Activated T-cell treated with anti-CD3 and anti-CD28 coated beads, Interleukin-2, amount 50 U/mL, for 72 hours (primary cell): ENCODE results near the gene SNX4. TPM values are rescaled to one million over a fixed set of nuclear protein-coding genes. Genes with fewer than 3 reads are reported as not detected.
"Not testable (repeated sequence)": the region's sequence is repeated elsewhere in the genome, so short reads cannot be mapped to it uniquely, and the experiment has no call there.

Source experiments
- ATAC-seq, 2 donors: fragments of 150-1000 bp; cut with Tn5 transposase; replicated peaks in 1 of 2; 2 replicates each; pipeline ENCODE4 v1.10.0; 2021; ENCODE audit warnings: moderate library complexity in 2 of 2, mild to moderate bottlenecking in 1 of 2
- DNase-seq, 2 donors: peaks; one replicate each; pipeline ENCODE4 v3.0.0; 2021 to 2022; ENCODE audit warnings: mixed read lengths in 1 of 2
- H3K27ac Mint-ChIP-seq: one replicate; pipeline ENCODE4 v1.8.0; 2022; ENCODE audit warnings: mild to moderate bottlenecking, moderate library complexity, mixed read lengths
- H3K27me3 Mint-ChIP-seq: one replicate; pipeline ENCODE4 v1.8.0; 2022; ENCODE audit warnings: low read depth, mixed read lengths
- H3K36me3 Mint-ChIP-seq, 2 donors: one replicate each; pipeline ENCODE4 v1.8.0; 2022; ENCODE audit warnings: mixed read lengths in 2 of 2, mild to moderate bottlenecking in 1 of 2; ENCODE audit not compliant: insufficient read depth in 2 of 2
- H3K4me1 Mint-ChIP-seq: one replicate; pipeline ENCODE4 v1.8.0; 2022; ENCODE audit warnings: low read depth, mixed read lengths
- H3K4me3 Mint-ChIP-seq, 2 donors: one replicate each; pipeline ENCODE4 v1.8.0; 2022; ENCODE audit warnings: mild to moderate bottlenecking in 2 of 2, mixed read lengths in 2 of 2, moderate library complexity in 2 of 2
- H3K9me3 Mint-ChIP-seq, 2 donors: one replicate each; pipeline ENCODE4 v1.8.0; 2022; ENCODE audit warnings: mixed read lengths in 2 of 2
- total RNA-seq, 2 donors: library from RNA; stranded (reverse); gene quantifications; one replicate each; pipeline ENCODE4 v1.2.3, GENCODE V29; 2022

SNX4 gene
- total RNA-seq, 2 donors from 2014 or later: 25.1 to 30.8 TPM

DNA sequence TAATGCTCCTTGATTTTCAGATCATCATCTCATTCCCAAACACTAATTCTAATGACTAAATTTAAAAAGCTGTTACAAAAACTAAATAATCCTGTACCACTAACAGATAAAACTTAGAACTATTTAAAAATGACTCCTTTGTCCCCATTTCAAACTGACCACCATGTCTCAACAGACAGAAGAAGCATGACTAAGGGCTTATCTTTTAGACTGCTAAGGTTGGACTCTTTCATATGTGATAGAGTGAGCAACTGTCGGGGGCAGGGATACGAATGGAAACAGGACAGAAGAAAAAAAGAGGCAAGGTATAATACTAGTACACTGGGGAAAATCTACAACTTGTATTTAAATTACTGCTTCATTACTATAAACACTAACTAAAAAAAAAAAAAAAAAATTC, 23.3 kb downstream of the SNX4 start:
- no peak overlapping the region for H3K4me3 Mint-ChIP-seq
- H3K4me1 Mint-ChIP-seq: no peaks in the 10 kb centered on the region
- H3K9me3 Mint-ChIP-seq: no peaks in the 10 kb centered on the region
- no peak overlapping the region for H3K27ac Mint-ChIP-seq
- peaks cover 0 to 7% of the 10 kb centered on the region in 2 donors for H3K36me3 Mint-ChIP-seq
- H3K27me3 Mint-ChIP-seq: no peaks in the 10 kb centered on the region
- DNase-seq: no peak
- no peak for ATAC-seq

DNA sequence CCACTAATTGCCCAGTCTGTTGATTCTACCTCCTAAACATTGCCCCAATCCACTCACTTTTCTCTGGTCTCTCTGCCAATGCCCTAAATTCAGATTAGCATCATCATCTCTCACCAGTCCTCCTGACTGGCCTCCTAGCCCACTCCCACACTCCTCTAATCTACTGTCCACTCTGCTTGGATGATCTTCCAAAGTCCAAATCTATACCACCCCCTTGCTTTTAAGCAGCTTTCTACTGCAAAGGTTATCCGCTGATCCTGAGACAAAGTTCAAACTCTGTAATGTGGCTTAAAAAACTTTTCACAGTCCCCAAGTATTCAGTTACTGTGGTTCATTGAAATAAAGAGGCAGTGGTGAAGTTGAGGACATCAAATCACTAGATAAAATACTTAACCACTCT, 37.6 kb downstream of the SNX4 start:
- Mint-ChIP-seq H3K36me3 (peaks cover 2 to 8% of the 10 kb centered on the region in 2 donors), H3K4me3 (no peak overlapping the region), H3K27me3 (no peaks in the 10 kb centered on the region), H3K9me3 (no peaks in the 10 kb centered on the region), H3K4me1 (no peaks in the 10 kb centered on the region), H3K27ac (no peak overlapping the region)
- DNase-seq: no peak
- ATAC-seq: no peak

DNA sequence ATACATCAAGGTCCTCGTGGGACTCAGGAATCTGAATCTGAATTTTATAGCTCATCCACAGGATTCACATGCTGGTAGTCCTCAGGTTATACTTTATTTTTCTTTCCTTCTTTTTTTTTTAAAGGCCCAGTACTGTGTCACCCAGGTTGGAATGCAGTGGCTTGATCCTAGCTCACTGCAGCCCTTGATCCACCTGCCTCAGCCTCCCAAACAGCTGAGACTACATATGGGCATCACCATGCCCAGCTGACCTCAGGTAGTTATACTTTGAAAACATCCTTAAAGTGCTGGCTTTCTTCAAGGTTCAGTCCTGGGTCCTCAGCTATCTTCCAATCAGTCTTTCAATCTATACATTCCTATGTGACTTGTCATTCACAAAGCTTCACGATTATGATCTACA, 38.2 kb downstream of the SNX4 start:
- DNase-seq: no peak

GRCh38 chr3:125481375-125481759, 38.6 kb downstream of the SNX4 start:
- ATAC-seq, H3K27me3 Mint-ChIP-seq, H3K9me3 Mint-ChIP-seq, H3K36me3 Mint-ChIP-seq, H3K4me1 Mint-ChIP-seq, H3K4me3 Mint-ChIP-seq, DNase-seq, H3K27ac Mint-ChIP-seq: not testable (repeated sequence)

More for the DNA sequence above, 38.2 kb downstream of the SNX4 start:
- peaks cover 2 to 5% of the 10 kb centered on the region in 2 donors for H3K36me3 Mint-ChIP-seq
- H3K27ac Mint-ChIP-seq: no peak overlapping the region
- H3K27me3 Mint-ChIP-seq: no peaks in the 10 kb centered on the region
- no peaks in the 10 kb centered on the region for H3K4me1 Mint-ChIP-seq
- ATAC-seq: no peak
- no peaks in the 10 kb centered on the region for H3K9me3 Mint-ChIP-seq
- H3K4me3 Mint-ChIP-seq: no peak overlapping the region

DNA sequence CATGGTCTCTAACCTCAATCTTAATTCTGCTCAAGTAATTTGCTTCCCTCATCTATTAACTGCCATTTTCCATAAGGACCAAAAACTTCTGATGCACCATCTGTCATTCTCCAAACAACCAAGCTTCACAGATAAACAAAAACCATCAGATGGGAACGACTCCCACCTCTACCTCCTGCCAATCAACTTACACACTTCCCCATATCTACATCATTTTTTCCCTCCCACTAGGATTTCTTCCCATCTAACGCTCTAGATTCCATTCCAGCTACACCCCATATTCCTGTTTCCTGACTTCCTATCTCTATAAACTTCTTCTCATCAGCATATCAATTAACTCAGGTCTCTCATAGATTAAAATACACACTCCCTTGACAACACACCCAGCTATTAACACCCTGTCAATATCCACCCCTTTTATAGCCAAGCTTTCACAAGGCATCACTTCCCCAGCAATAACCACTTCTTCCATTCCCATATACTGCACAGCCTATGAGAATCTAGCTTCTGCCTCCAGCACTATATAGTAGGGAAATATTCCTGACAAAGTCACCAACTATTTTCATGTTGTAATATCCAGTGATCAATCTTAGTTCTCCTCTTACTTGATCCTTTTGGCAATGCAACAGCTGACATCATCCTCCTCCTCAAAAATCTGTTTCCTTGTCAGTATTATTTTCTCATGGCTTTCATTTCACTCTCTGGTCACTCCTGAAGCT, 39.2 kb downstream of the SNX4 start:
- Mint-ChIP-seq H3K27ac (no peak overlapping the region), H3K4me3 (no peak overlapping the region), H3K36me3 (peaks cover 2 to 6% of the 10 kb centered on the region in 2 donors), H3K4me1 (no peaks in the 10 kb centered on the region), H3K9me3 (no peaks in the 10 kb centered on the region), H3K27me3 (no peaks in the 10 kb centered on the region)
- ATAC-seq (no peak), DNase-seq (no peak)

DNA sequence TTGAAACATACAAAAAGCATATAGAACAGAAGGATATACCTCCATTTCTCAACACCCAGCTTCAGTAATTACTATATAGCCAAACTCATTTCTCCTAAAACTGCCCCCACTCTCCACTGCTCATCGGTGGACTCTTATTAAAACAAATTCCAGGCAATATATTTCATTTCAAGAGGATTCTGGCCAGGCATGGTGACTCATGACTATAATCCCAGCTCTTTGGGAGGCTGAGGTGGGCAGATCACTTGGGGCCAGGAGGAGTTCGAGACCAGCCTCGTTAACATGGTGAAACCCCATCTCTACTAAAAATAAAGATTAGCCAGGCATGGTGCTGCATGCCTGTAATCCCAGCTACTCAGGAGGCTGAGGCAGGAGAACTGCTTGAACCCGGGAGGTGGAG, 40.9 kb downstream of the SNX4 start:
- peaks cover 2 to 4% of the 10 kb centered on the region in 2 donors for H3K36me3 Mint-ChIP-seq
- no peak for ATAC-seq
- no peaks in the 10 kb centered on the region for H3K27me3 Mint-ChIP-seq
- no peaks in the 10 kb centered on the region for H3K4me1 Mint-ChIP-seq
- DNase-seq: no peak
- H3K4me3 Mint-ChIP-seq: no peak overlapping the region
- no peak overlapping the region for H3K27ac Mint-ChIP-seq
- H3K9me3 Mint-ChIP-seq: no peaks in the 10 kb centered on the region

DNA sequence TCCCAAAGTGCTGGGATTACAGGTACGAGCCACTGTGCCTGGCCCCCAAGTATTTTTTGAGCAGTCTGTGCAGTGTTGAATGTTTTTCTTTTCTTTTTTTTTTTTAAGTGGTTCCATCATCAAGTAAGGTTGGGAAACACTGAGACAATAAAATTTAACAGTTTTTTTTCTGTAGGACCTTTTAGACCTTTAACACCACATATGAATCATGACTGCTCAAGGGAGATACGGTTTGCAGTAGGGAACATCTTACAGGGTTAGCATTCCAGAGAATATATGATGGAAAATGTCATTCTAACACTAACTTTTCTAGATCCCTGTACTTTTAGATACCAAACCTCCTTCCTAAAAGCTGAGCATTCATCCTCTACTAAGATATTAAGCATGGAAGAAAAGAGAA, 41.7 kb downstream of the SNX4 start:
- H3K4me3 Mint-ChIP-seq: no peak overlapping the region
- no peak overlapping the region for H3K27ac Mint-ChIP-seq

GRCh38 chr3:125477701-125478100, 42.3 kb downstream of the SNX4 start:
- ATAC-seq: no peak
- Mint-ChIP-seq H3K27ac (no peak overlapping the region), H3K27me3 (no peaks in the 10 kb centered on the region), H3K4me1 (no peaks in the 10 kb centered on the region), H3K36me3 (peaks cover 2 to 8% of the 10 kb centered on the region in 2 donors), H3K4me3 (no peak overlapping the region), H3K9me3 (no peaks in the 10 kb centered on the region)
- no peak for DNase-seq

More for the DNA sequence above, 41.7 kb downstream of the SNX4 start:
- no peak for ATAC-seq
- H3K4me1 Mint-ChIP-seq: no peaks in the 10 kb centered on the region
- no peaks in the 10 kb centered on the region for H3K27me3 Mint-ChIP-seq
- no peaks in the 10 kb centered on the region for H3K9me3 Mint-ChIP-seq
- no peak for DNase-seq
- peaks cover 2 to 8% of the 10 kb centered on the region in 2 donors for H3K36me3 Mint-ChIP-seq

DNA sequence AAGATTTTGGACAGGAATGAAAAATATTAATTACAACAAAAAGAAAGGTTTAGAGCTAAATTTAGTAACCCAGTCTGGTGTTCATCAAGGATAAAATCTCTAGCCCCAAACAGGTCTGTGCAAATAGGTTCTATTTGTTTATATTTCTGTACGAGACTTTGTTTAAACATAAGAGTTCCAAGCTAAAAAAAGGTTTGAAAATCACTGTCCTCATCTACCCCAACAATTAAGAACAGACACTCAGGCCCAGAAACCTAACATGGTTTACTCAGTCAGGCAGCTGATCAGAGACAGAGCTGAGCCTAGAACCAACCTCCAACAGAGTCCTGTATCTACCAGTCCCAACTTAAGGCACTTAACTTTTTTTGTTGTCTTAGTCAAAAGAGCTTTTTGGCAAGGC, 49.3 kb downstream of the SNX4 start:
- ATAC-seq (no peak), DNase-seq (no peak)
- H3K4me1 Mint-ChIP-seq: no peaks in the 10 kb centered on the region
- no peak overlapping the region for H3K27ac Mint-ChIP-seq
- H3K9me3 Mint-ChIP-seq: no peaks in the 10 kb centered on the region
- H3K27me3 Mint-ChIP-seq: no peaks in the 10 kb centered on the region
- peaks cover 0 to 20% of the 10 kb centered on the region in 2 donors for H3K36me3 Mint-ChIP-seq
- no peak overlapping the region for H3K4me3 Mint-ChIP-seq

- Mint-ChIP-seq H3K4me3 (no peak overlapping the region), H3K36me3 (peaks cover 0 to 6% of the 10 kb centered on the region in 2 donors), H3K4me1 (no peaks in the 10 kb centered on the region), H3K27ac (peak overlapping the region; percentile 20), H3K27me3 (no peaks in the 10 kb centered on the region), H3K9me3 (no peaks in the 10 kb centered on the region)
- DNase-seq (no peak), ATAC-seq (no peak)
Observed at GRCh38 chr3:125462722-125463299, 57.2 kb downstream of the SNX4 start.

DNA sequence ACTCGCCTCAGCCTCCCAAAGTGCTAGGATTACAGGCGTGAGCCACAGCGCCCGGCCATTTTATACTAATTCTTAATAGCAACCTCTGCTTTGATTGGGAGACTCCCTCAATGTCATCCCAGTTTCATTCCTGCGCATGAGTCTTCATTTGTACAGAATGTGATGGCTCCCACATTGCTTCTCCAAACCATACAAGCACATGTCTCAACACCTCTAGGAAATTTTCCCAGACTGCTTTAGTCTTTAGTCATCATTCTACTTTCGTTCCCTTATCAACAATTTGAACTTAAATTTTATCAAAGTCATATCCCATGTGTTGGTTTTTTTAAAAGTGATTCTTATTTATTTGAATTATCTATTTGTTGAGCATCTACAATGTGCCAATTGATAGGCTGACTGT, 58.1 kb downstream of the SNX4 start:
- peaks cover 0 to 8% of the 10 kb centered on the region in 2 donors for H3K36me3 Mint-ChIP-seq
- no peaks in the 10 kb centered on the region for H3K4me1 Mint-ChIP-seq
- no peak overlapping the region for H3K4me3 Mint-ChIP-seq
- H3K27me3 Mint-ChIP-seq: no peaks in the 10 kb centered on the region
- DNase-seq (no peak), ATAC-seq (no peak)
- no peak overlapping the region for H3K27ac Mint-ChIP-seq
- no peaks in the 10 kb centered on the region for H3K9me3 Mint-ChIP-seq

DNA sequence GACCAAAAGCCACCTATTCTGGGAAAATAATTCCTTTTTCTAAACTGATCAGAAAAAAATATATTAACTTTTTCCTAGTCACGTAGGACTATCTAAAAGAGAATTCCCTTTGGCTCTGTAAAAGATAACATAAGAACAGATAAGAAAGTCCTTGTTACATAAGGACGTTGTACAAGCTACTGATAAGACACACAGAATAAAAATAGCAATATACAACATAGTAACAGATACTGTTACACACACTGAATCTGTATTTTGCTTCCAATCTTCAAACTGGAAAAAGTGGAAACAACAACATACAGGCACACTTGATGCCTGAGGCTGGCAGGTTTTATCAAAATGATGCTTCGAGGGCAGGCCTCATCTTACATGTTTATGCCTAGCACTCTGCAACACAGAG, 59.8 kb downstream of the SNX4 start:
- Mint-ChIP-seq H3K4me3 (no peak overlapping the region), H3K27ac (no peak overlapping the region), H3K9me3 (no peaks in the 10 kb centered on the region), H3K27me3 (no peaks in the 10 kb centered on the region), H3K36me3 (peaks cover 0 to 2% of the 10 kb centered on the region in 2 donors), H3K4me1 (no peaks in the 10 kb centered on the region)
- ATAC-seq: no peak
- no peak for DNase-seq

DNA sequence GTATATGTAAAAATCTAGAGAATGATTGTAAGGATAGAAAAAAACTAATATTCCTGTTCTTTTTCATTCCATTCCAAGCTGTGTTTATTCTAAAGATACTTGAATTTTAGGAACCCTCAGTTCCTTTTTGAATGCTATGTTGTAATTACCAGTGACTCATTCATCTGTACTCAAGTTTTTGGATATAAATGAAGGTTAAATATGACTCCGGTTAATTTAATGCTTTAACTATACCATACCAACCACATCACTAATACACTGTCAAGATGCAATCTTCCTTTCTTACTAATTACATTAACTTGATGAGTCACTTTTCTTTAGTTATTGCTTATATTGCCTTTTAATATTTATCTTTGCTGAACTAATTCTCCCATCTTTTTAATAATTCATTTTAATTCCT, 76.1 kb downstream of the SNX4 start:
- Mint-ChIP-seq H3K9me3 (peaks cover 0 to 3% of the 10 kb centered on the region in 2 donors), H3K27me3 (no peaks in the 10 kb centered on the region), H3K4me3 (no peak overlapping the region), H3K4me1 (no peaks in the 10 kb centered on the region), H3K36me3 (peaks cover 3 to 15% of the 10 kb centered on the region in 2 donors), H3K27ac (no peak overlapping the region)
- DNase-seq: no peak
- ATAC-seq: no peak

- DNase-seq (no peak), ATAC-seq (no peak)
- Mint-ChIP-seq H3K9me3 (peaks cover 0 to 3% of the 10 kb centered on the region in 2 donors), H3K27ac (no peak overlapping the region), H3K4me1 (no peaks in the 10 kb centered on the region), H3K4me3 (no peak overlapping the region), H3K36me3 (peaks cover 3 to 10% of the 10 kb centered on the region in 2 donors), H3K27me3 (no peaks in the 10 kb centered on the region)
Observed at GRCh38 chr3:125442506-125442905, 77.5 kb downstream of the SNX4 start.
